Hepatocyte (in vitro differentiated cells): Measurements from ENCODE around the gene NUP62CL.

Experiments used
- CTCF ChIP-seq: fragments of 200-600 bp; sonication (generic); IDR thresholded peaks from 2 replicates; pipeline ENCODE4 v1.5.1; 2016; ENCODE audit warnings: antibody characterized with exemption, mild to moderate bottlenecking; ENCODE audit not compliant: poor library complexity
- EZH2 ChIP-seq: fragments of 200-600 bp; sonication (generic); IDR thresholded peaks from 2 replicates; pipeline ENCODE4 v1.6.1; 2016; ENCODE audit warnings: antibody characterized with exemption, mild to moderate bottlenecking, borderline replicate concordance
- EZH2phosphoT487 ChIP-seq: fragments of 200-600 bp; sonication (generic); IDR thresholded peaks from one replicate; pipeline ENCODE4 v1.6.1; 2018; ENCODE audit warnings: antibody characterized with exemption, mild to moderate bottlenecking, low read depth, moderate library complexity; ENCODE audit not compliant: unreplicated experiment, severe bottlenecking

- TF ChIP-seq CTCF (no peak), EZH2phosphoT487 (no peak), EZH2 (no peak)
Observed at GRCh38 chrX:107213477-107213876, 7.2 kb upstream of the NUP62CL start.
